K562 (cell line): ENCODE results near the gene PIP5KL1.

ENCODE experiments used
- EHMT2 ChIP-seq: fragments of 450-650 bp; IDR thresholded peaks from 2 replicates; pipeline ENCODE4 v1.6.1; 2018; ENCODE audit warnings: antibody characterized with exemption
- PCBP1 ChIP-seq: fragments of 200-400 bp; formaldehyde crosslinking; IDR thresholded peaks from 2 replicates; pipeline ENCODE4 v1.6.1; 2018; ENCODE audit warnings: mild to moderate bottlenecking, low read depth, low read length; ENCODE audit not compliant: poor library complexity, severe bottlenecking
- SETDB1 ChIP-seq: IDR thresholded peaks from one replicate; pipeline ENCODE4 v1.6.1; 2012; ENCODE audit warnings: low read length, control low read depth, inconsistent platforms
- TF ChIP-seq, protein P1 (sequence below), 3 experiments: IDR thresholded peaks in 2 of 3; conservative IDR thresholded peaks in 1 of 3; 2 replicates each; pipeline ENCODE4 v1.5.1; 2011 to 2012; ENCODE audit warnings: low read length in 3 of 3, mild to moderate bottlenecking in 3 of 3, control low read depth in 2 of 3, improper control_type of control experiment in 1 of 3, inconsistent platforms in 1 of 3, low read depth in 1 of 3, mixed read lengths in 1 of 3, moderate library complexity in 1 of 3; ENCODE audit not compliant: insufficient read depth in 2 of 3

DNA sequence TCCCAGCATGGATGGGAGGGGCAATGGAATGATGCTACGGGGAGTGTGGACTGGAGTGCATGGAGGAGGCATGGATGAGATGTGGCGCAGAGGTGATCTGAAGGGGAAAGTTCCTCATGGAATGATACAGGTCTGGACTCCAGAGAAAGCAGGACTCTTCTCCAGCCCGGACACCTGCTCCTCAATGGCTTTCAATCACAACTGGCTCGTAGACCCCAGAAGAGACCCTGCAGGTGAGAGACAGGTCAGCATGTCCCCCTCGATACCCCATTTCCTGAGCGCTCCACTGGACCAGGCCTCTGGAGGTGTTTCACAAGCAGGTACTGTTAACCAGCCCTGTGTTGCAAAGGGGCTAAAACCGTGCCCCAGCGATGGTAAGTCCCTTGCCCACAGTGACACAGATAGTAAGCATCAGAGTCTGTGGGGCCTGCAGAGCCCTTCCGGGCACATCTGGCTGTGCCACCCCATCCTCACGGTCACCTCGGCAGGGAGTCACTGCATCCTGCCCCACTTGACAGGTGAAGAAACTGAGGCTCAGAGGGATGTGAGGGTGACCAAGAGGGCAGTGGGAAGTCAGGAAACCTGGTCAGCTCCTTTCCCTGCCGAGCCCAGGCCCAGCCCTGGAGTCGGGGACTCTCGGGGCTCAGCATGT lies 12.6 kb upstream of the PIP5KL1 start:
- TF ChIP-seq EHMT2 (no peak), SETDB1 (no peak), PCBP1 (no peak)
- TF ChIP-seq, protein P1, sequence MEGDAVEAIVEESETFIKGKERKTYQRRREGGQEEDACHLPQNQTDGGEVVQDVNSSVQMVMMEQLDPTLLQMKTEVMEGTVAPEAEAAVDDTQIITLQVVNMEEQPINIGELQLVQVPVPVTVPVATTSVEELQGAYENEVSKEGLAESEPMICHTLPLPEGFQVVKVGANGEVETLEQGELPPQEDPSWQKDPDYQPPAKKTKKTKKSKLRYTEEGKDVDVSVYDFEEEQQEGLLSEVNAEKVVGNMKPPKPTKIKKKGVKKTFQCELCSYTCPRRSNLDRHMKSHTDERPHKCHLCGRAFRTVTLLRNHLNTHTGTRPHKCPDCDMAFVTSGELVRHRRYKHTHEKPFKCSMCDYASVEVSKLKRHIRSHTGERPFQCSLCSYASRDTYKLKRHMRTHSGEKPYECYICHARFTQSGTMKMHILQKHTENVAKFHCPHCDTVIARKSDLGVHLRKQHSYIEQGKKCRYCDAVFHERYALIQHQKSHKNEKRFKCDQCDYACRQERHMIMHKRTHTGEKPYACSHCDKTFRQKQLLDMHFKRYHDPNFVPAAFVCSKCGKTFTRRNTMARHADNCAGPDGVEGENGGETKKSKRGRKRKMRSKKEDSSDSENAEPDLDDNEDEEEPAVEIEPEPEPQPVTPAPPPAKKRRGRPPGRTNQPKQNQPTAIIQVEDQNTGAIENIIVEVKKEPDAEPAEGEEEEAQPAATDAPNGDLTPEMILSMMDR (IDR thresholded peaks at IDR 0.05 in 2 of 3, conservative IDR thresholded peaks at IDR 0.05 in 1 of 3; ENCODE audit: insufficient read depth in 2 of 3, low read depth in 1 of 3, low read length in 3 of 3): no peak; a peak in 1 of 6 replicates
